GM18861 (cell line): ENCODE results near the gene EFNB2.

Source experiments
- ATAC-seq: cut with Tn5 transposase; IDR thresholded peaks from one replicate; pipeline ENCODE4 v1.9.1; 2021; ENCODE audit not compliant: unreplicated experiment

The EFNB2 gene

GRCh38 chr13:106487129-106487528 is 48.3 kb downstream of the EFNB2 start:
- no peak for ATAC-seq

GRCh38 chr13:106486287-106486686 is 49.2 kb downstream of the EFNB2 start:
- no peak for ATAC-seq

GRCh38 chr13:106484537-106485193 is 50.8 kb downstream of the EFNB2 start:
- no peak for ATAC-seq

- no peak for ATAC-seq
Observed at GRCh38 chr13:106484084-106484483, 51.4 kb downstream of the EFNB2 start.

- ATAC-seq, result no peak
Observed at GRCh38 chr13:106481919-106482318, 53.5 kb downstream of the EFNB2 start.

GRCh38 chr13:106480351-106480910 is 55.0 kb downstream of the EFNB2 start:
- no peak for ATAC-seq

GRCh38 chr13:106479929-106480328 is 55.5 kb downstream of the EFNB2 start:
- ATAC-seq, result no peak

GRCh38 chr13:106478116-106478515 is 57.3 kb downstream of the EFNB2 start:
- ATAC-seq, result no peak

GRCh38 chr13:106477303-106477702 is 58.2 kb downstream of the EFNB2 start:
- no peak for ATAC-seq

- ATAC-seq, result no peak
Observed at GRCh38 chr13:106475852-106476251, 59.6 kb downstream of the EFNB2 start.

- no peak for ATAC-seq
Observed at GRCh38 chr13:106474912-106475311, 60.5 kb downstream of the EFNB2 start.

GRCh38 chr13:106473154-106473553 is 62.3 kb downstream of the EFNB2 start:
- no peak for ATAC-seq

GRCh38 chr13:106472621-106473020 is 62.8 kb downstream of the EFNB2 start:
- no peak for ATAC-seq

- ATAC-seq, result no peak
Observed at GRCh38 chr13:106471957-106472543, 63.4 kb downstream of the EFNB2 start.

GRCh38 chr13:106470576-106470975 is 64.9 kb downstream of the EFNB2 start:
- ATAC-seq, result no peak

- ATAC-seq, result no peak
Observed at GRCh38 chr13:106468744-106469590, 66.5 kb downstream of the EFNB2 start.

- ATAC-seq, result no peak
Observed at GRCh38 chr13:106468207-106468606, 67.3 kb downstream of the EFNB2 start.

GRCh38 chr13:106467427-106468122 is 67.9 kb downstream of the EFNB2 start:
- ATAC-seq, result no peak

GRCh38 chr13:106466691-106467426 is 68.6 kb downstream of the EFNB2 start:
- no peak for ATAC-seq

GRCh38 chr13:106464076-106464475 is 71.4 kb downstream of the EFNB2 start:
- no peak for ATAC-seq
